ENCODE data around the gene AP1S3.
"Not testable (repeated sequence)": the region's sequence is repeated elsewhere in the genome, so short reads cannot be mapped to it uniquely, and the experiment has no call there.

AP1S3 gene

GRCh38 chr2:223853425-223853837 lies 16.0 kb upstream of the AP1S3 start:
- no peak for DNase-seq (ENCODE audit: low read depth in 2 of 2)

DNA sequence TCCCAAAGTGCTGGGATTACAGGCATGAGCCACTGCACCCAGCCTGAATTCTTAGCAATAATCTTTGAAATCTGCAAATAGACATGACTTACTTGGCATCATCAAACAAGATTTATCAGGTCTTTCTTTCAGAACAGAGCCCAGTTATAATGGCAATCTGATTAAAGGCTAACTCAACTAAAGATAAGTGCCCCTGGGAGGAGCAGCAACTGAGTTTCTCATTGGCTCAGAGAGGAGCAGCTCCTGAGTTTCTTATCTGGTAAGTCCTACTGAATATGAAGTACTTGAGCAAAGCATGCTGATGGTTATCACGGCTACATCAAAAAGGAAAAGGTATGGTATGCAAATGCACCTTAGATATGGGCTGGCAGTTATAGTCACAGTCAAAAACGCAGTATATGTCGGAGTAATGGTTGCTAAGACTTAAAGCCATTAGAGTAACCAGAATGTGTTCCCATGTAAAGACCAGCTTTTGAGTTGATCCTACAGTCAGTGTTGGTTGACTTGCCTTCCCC lies 15.0 kb upstream of the AP1S3 start:
- DNase-seq (ENCODE audit: low read depth in 2 of 2) = no peak

GRCh38 chr2:223847410-223847809 lies 10.0 kb upstream of the AP1S3 start:
- no peak for DNase-seq (ENCODE audit: low read depth in 2 of 2)

GRCh38 chr2:223846515-223846914 lies 9.1 kb upstream of the AP1S3 start:
- no peak for DNase-seq (ENCODE audit: low read depth in 2 of 2)

GRCh38 chr2:223841436-223842190 lies 4.2 kb upstream of the AP1S3 start:
- no peak for DNase-seq (ENCODE audit: low read depth in 2 of 2)

- DNase-seq (ENCODE audit: low read depth in 2 of 2) = no peak
Observed at GRCh38 chr2:223835701-223836532, 1.5 kb downstream of the AP1S3 start.

DNA sequence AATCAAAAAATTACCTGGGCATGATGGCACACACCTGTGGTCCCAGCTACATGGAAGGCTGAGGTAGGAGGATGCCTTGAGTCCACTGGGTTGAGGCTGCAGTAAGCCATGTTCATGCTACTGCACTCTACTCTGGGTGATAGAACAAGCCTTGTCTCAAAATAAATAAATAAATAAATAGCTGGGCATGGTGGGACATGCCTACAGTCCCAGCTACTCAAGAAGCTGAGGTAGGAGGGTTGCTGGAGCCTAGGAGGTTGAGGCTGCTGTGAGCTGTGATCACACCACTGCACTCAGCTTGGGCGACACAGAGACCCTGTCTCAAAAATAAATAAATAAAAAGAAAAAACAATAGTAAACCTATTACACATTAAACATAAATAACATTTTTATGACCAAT lies 3.0 kb downstream of the AP1S3 start:
- DNase-seq (ENCODE audit: low read depth in 2 of 2) = no peak

DNA sequence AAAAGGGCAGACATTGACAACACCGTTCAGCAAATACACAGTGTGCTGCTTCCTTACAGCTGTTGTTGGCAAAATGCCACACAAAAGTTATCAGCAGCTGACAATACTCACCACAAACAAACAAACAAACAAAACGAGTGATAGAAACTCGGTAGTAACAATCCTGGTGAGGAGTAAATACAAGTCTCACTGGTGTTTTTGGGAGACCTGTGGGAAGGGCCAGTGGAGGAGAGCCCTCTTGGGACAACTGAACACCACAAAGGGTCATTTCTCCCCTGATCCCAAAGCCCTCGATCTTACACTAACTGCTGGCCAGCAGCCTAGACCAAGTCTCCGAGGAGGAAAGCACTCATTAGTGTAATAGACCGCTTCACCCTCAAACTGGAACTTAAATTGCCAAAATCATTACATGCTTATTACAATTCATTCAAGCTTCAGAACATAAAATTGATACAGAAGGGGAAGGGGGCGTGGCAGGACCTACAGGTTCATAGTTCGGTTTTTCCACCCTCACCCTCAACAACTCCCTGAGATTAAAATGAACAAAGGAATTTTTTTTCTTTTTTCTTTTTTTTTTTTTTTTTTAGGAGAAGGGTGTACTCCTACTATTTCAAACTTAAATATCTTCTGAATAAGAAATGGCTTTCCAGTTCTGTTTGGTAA lies 5.0 kb downstream of the AP1S3 start:
- no peak for DNase-seq (ENCODE audit: low read depth in 2 of 2)

- no peak for DNase-seq (ENCODE audit: low read depth in 2 of 2)
Observed at GRCh38 chr2:223829128-223829527, 8.3 kb downstream of the AP1S3 start.

- DNase-seq (ENCODE audit: low read depth in 2 of 2) = no peak
Observed at GRCh38 chr2:223828314-223828713, 9.1 kb downstream of the AP1S3 start.

DNA sequence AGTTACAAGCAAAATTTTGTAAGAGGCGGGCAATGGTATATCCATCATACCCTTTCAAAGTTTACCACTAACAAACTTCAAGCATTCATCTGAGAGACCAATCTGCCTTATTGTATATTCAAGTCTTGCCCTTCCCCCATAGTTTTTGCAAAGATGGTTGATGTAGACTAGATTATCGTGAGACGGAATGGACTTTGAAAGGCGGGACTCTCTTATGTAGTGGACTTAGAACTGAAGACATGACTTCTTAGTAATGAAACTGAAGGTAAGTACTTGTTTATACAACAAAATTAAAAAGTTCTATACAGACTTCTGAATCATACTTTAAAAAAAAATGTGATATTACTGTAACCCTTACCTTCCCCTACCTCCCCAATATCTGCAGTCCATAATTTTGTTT lies 10.4 kb downstream of the AP1S3 start:
- DNase-seq (ENCODE audit: low read depth in 2 of 2) = no peak

DNA sequence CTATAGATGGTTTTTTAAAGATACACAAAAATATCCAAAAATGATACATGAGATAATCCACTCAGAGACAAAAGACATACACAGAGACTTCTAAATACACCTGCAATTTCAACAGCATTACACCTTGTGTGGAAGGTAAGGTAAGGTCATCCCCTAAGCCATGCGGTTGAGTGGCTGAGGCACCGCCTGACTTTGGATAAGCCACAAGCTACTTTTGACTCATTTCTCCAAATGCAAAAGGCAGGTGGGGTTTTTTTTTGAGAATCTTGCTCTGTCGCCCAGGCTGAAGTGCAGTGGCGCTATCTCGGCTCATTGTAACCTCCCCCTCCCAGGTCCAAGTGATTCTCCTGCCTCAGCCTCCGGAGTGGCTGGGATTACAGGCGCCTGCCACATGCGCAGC lies 13.1 kb downstream of the AP1S3 start:
- DNase-seq (ENCODE audit: low read depth in 2 of 2) = no peak

DNA sequence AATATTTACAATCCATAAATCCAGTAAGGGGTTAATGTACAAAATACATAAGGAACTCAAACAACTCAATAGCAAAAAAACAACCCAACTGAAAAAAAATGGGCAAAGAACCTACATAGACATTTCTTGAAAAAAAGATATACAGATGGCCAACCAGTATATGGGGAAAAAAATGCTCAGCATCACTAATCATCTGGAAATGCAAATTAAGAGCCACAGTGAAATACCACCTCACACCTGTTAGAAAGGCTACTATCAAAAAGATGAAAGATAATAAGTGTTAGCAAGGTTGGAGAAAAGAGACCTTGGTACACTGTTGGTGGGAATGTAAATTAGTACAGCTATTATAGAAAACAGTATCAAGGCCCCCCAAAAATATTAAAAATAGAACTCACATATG lies 14.6 kb downstream of the AP1S3 start:
- no peak for DNase-seq (ENCODE audit: low read depth in 2 of 2)

- no peak for DNase-seq (ENCODE audit: low read depth in 2 of 2)
Observed at GRCh38 chr2:223820549-223820948, 16.8 kb downstream of the AP1S3 start.

DNA sequence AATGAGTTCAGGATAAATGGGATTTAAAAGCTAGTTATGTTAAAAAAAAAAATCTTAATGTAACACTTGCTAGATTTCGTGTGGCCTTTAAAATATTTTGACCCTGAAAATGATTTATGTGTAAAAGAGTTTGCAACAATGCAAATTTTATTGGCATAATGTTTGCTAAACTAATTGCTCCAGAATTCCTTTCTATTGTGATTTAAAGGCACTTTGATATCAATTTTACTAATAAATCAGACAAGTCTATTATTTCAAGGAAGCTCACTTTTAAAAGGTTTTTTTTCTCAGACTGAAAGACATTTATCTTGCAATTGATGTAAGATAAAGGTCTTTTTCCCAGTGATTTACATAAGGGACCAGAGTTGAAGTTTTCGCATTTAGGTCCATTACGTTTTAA lies 17.5 kb downstream of the AP1S3 start:
- no peak for DNase-seq (ENCODE audit: low read depth in 2 of 2)

DNA sequence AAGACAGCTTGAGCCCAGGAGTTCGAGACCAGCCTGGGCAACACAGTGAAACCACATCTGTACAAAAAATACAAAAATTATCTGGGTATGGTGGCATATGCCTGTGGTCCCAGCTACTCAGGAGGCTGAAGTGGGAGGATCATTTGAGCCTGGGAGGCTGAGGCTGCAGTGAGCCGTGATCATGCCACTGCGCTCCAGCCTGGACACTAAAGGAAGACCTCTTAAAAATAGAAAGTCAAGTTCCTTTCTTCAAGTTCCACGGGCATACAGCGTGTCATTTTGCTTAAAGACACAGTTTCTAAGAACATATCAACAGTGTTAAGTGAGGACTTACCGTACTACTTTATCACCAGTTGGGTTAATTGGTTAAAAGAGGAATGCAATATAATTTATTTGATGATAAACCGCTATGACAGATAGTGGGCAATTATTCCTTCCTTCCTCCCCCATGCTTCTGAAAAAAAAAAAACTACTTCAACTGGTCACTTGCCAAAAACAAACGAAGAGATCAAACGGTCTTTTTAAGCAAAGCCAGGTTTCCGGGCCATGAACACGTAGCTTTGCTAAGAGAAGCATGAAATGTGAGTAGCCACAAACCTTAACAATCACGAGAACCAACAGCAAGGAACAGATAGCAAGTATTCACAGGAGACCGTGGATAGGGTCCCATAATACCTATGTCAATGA lies 21.4 kb downstream of the AP1S3 start:
- DNase-seq (ENCODE audit: low read depth in 2 of 2) = no peak

DNA sequence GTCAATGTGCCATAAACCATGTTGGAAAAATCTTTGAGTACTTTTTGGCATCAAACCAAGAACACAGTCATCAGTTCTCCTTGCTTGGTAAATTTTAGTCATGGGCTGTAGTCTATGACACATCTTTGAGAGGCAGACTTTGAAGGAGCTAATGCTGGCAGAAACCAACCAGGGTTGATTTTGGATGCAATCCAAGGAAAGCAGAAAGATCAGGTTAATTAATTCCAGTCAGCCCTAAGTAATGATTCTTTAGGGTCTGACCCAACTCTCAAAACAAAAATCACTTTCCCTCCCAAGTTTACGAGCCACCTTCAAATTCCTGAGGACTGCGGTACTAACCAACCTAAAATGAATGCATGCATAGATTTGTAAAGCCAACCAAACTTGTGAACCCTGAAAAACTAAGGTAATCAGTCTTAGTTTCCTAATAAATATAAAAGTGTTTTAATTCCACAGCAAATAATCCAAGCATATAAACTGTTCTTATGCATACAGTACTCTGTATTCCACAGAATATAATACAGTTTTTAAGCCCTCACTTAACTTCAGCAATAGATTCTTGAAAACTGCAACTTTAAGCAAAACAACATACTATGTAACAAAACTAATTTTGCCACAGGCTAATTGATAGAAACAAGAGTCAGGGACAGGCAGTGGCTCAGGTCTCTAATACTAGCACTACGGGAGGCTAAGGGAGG lies 22.0 kb downstream of the AP1S3 start:
- no peak for DNase-seq (ENCODE audit: low read depth in 2 of 2)

GRCh38 chr2:223814764-223815163 lies 22.6 kb downstream of the AP1S3 start:
- not testable (repeated sequence) for DNase-seq (ENCODE audit: low read depth in 2 of 2)

GRCh38 chr2:223813329-223813728 lies 24.1 kb downstream of the AP1S3 start:
- no peak for DNase-seq (ENCODE audit: low read depth in 2 of 2)

DNA sequence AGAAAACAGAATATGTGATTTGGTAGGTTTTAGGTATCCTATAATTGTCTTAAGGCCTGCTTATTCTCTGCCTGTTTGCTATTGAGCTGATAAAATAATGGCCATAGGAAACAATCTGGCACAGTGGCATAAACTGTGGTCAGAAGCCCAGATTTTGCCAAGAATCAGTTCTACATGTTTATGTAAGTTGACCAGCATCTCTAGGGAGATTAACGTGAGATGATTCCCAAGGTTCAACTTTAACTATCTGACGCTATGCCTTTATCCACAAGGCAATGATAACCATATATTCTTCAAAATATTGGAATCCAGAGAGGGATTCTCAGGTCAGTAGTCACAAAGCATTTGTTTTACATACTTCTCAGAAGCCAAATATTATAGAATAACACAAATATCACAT lies 25.6 kb downstream of the AP1S3 start:
- DNase-seq (ENCODE audit: low read depth in 2 of 2) = no peak

GRCh38 chr2:223805008-223805407 lies 32.4 kb downstream of the AP1S3 start:
- DNase-seq (ENCODE audit: low read depth in 2 of 2) = no peak

Measured in activated CD8-positive, alpha-beta memory T cell treated with anti-CD3 and anti-CD28 coated beads for 4 hours (primary cell).